ENCODE results near the gene PTPN4. TPM values are rescaled to one million over a fixed set of nuclear protein-coding genes. Genes with fewer than 3 reads are reported as not detected.

Gene PTPN4
- total and polyA plus RNA-seq, 2 donors from 2014 or later, result 7.4 to 46.4 TPM

- Histone ChIP-seq H3K9ac (ENCODE audit: low read length in 3 of 3) (no peak overlapping the region), H3K9me3 (ENCODE audit: control insufficient read depth in 2 of 3, insufficient read depth in 1 of 3, low read length in 3 of 3) (no peaks in the 10 kb centered on the region), H3K27ac (ENCODE audit: low read depth in 2 of 2, low read length in 2 of 2) (no peak overlapping the region), H3K4me3 (ENCODE audit: low read length in 3 of 3) (no peak overlapping the region), H3K27me3 (ENCODE audit: control insufficient read depth, insufficient read depth, low read length) (no peaks in the 10 kb centered on the region), H3K4me1 (ENCODE audit: control insufficient read depth in 2 of 3, insufficient read depth in 2 of 3, low read depth in 1 of 3, low read length in 3 of 3) (no peaks in the 10 kb centered on the region), H3K36me3 (ENCODE audit: control insufficient read depth in 2 of 3, insufficient read depth in 3 of 3, low read length in 3 of 3) (no peaks in the 10 kb centered on the region)
- DNase-seq (no peak), FAIRE-seq (no peak)
- TF ChIP-seq CTCF (IDR thresholded peaks at IDR 0.05; ENCODE audit: borderline replicate concordance, extremely low read depth, insufficient read depth), result no peak
- intact Hi-C loops (cut with DNase I), result no loop called here
Observed at GRCh38 chr2:119922699-119923098, 163.0 kb downstream of the PTPN4 start.

- no peaks in the 10 kb centered on the region for H3K4me1 ChIP-seq (ENCODE audit: control insufficient read depth in 2 of 3, insufficient read depth in 2 of 3, low read depth in 1 of 3, low read length in 3 of 3)
- TF ChIP-seq CTCF (IDR thresholded peaks at IDR 0.05; ENCODE audit: borderline replicate concordance, extremely low read depth, insufficient read depth), result no peak
- H3K4me3 ChIP-seq (ENCODE audit: low read length in 3 of 3), result no peak overlapping the region
- H3K9ac ChIP-seq (ENCODE audit: low read length in 3 of 3), result no peak overlapping the region
- DNase-seq (peak in 1 of 5 donors; percentile 2), FAIRE-seq (no peak)
- no peaks in the 10 kb centered on the region for H3K27me3 ChIP-seq (ENCODE audit: control insufficient read depth, insufficient read depth, low read length)
- no peaks in the 10 kb centered on the region for H3K9me3 ChIP-seq (ENCODE audit: control insufficient read depth in 2 of 3, insufficient read depth in 1 of 3, low read length in 3 of 3)
- intact Hi-C loops (cut with DNase I), result no loop called here
- peaks cover 0 to 6% (median 3%) of the 10 kb centered on the region in 3 donors for H3K36me3 ChIP-seq (ENCODE audit: control insufficient read depth in 2 of 3, insufficient read depth in 3 of 3, low read length in 3 of 3)
- H3K27ac ChIP-seq (ENCODE audit: low read depth in 2 of 2, low read length in 2 of 2), result no peak overlapping the region
Observed at GRCh38 chr2:119929537-119929936, 169.8 kb downstream of the PTPN4 start.

- Histone ChIP-seq H3K4me3 (ENCODE audit: low read length in 3 of 3) (no peak overlapping the region), H3K27me3 (ENCODE audit: control insufficient read depth, insufficient read depth, low read length) (no peaks in the 10 kb centered on the region), H3K36me3 (ENCODE audit: control insufficient read depth in 2 of 3, insufficient read depth in 3 of 3, low read length in 3 of 3) (peaks cover 0 to 15% (median 3%) of the 10 kb centered on the region in 3 donors), H3K9me3 (ENCODE audit: control insufficient read depth in 2 of 3, insufficient read depth in 1 of 3, low read length in 3 of 3) (no peaks in the 10 kb centered on the region), H3K27ac (ENCODE audit: low read depth in 2 of 2, low read length in 2 of 2) (no peak overlapping the region), H3K9ac (ENCODE audit: low read length in 3 of 3) (no peak overlapping the region), H3K4me1 (ENCODE audit: control insufficient read depth in 2 of 3, insufficient read depth in 2 of 3, low read depth in 1 of 3, low read length in 3 of 3) (no peaks in the 10 kb centered on the region)
- TF ChIP-seq CTCF (IDR thresholded peaks at IDR 0.05; ENCODE audit: borderline replicate concordance, extremely low read depth, insufficient read depth), result no peak
- FAIRE-seq (no peak), DNase-seq (no peak)
- intact Hi-C loops (cut with DNase I), result no loop called here
Observed at GRCh38 chr2:119932809-119933208, 173.1 kb downstream of the PTPN4 start.

GRCh38 chr2:119934319-119934718, 174.6 kb downstream of the PTPN4 start:
- no peaks in the 10 kb centered on the region for H3K27me3 ChIP-seq (ENCODE audit: control insufficient read depth, insufficient read depth, low read length)
- peak; percentile 77 for FAIRE-seq

More at GRCh38 chr2:119934319-119934718, 174.6 kb downstream of the PTPN4 start:
- DNase-seq, result no peak
- intact Hi-C loops (cut with DNase I), result no loop called here
- Histone ChIP-seq H3K9me3 (ENCODE audit: control insufficient read depth in 2 of 3, insufficient read depth in 1 of 3, low read length in 3 of 3) (no peaks in the 10 kb centered on the region), H3K4me3 (ENCODE audit: low read length in 3 of 3) (no peak overlapping the region), H3K9ac (ENCODE audit: low read length in 3 of 3) (no peak overlapping the region), H3K27ac (ENCODE audit: low read depth in 2 of 2, low read length in 2 of 2) (no peak overlapping the region), H3K36me3 (ENCODE audit: control insufficient read depth in 2 of 3, insufficient read depth in 3 of 3, low read length in 3 of 3) (peaks cover 0 to 15% (median 3%) of the 10 kb centered on the region in 3 donors), H3K4me1 (ENCODE audit: control insufficient read depth in 2 of 3, insufficient read depth in 2 of 3, low read depth in 1 of 3, low read length in 3 of 3) (no peaks in the 10 kb centered on the region)
- TF ChIP-seq CTCF (IDR thresholded peaks at IDR 0.05; ENCODE audit: borderline replicate concordance, extremely low read depth, insufficient read depth), result no peak

Data from kidney (tissue), 14 donors.